OCI-LY3 (cell line): ENCODE measurements around the gene PPP2R2B.

Experiments used
- H2AFZ ChIP-seq: fragments of 200-600, 300-600 bp; shearing (Covaris generic); 2 replicates; pipeline ENCODE4 v1.6.0; 2014; ENCODE audit warnings: antibody characterized with exemption, low read depth, low read length
- H3K27ac ChIP-seq: fragments of 200-600, 300-600 bp; sonication (generic); 2 replicates; pipeline ENCODE4 v1.5.1; 2014; ENCODE audit warnings: mild to moderate bottlenecking, low read length, moderate library complexity, mixed read lengths
- H3K27me3 ChIP-seq: fragments of 200-600, 300-600 bp; sonication (generic); 2 replicates; pipeline ENCODE4 v1.6.1; 2014; ENCODE audit warnings: low read depth, low read length, mixed read lengths
- H3K36me3 ChIP-seq: fragments of 200-600, 300-600 bp; sonication (generic); replicated peaks from 2 replicates; pipeline ENCODE3; 2014; ENCODE audit warnings: low read depth, low read length, mixed read lengths
- H3K4me1 ChIP-seq: fragments of 300-600, 200-600 bp; sonication (generic); 2 replicates; pipeline ENCODE4 v1.6.1; 2014; ENCODE audit warnings: low read length, mixed read lengths
- H3K4me2 ChIP-seq: fragments of 200-600, 300-600 bp; sonication (generic); 2 replicates; pipeline ENCODE4 v1.6.1; 2014; ENCODE audit warnings: low read length, mixed read lengths
- H3K4me3 ChIP-seq: fragments of 300-600, 200-600 bp; sonication (generic); 2 replicates; pipeline ENCODE4 v1.5.1; 2014; ENCODE audit warnings: antibody characterized with exemption, mild to moderate bottlenecking, low read length, moderate library complexity
- H3K79me2 ChIP-seq: fragments of 300-600, 200-600 bp; shearing (Covaris generic); 2 replicates; pipeline ENCODE4 v1.6.1; 2014; ENCODE audit warnings: mild to moderate bottlenecking, low read length, mixed read lengths
- H3K9ac ChIP-seq: fragments of 300-600, 200-600 bp; shearing (Covaris generic); 2 replicates; pipeline ENCODE4 v1.6.0; 2014; ENCODE audit warnings: mild to moderate bottlenecking, low read length, moderate library complexity
- H3K9me3 ChIP-seq: fragments of 200-600, 300-600 bp; shearing (Covaris generic); 2 replicates; pipeline ENCODE4 v1.6.1; 2014; ENCODE audit warnings: low read length, mixed read lengths; ENCODE audit not compliant: insufficient read depth
- H4K20me1 ChIP-seq: fragments of 200-600, 300-600 bp; sonication (generic); 2 replicates; pipeline ENCODE4 v1.6.1; 2016; ENCODE audit warnings: low read length, mixed read lengths; ENCODE audit not compliant: insufficient read depth
- CTCF ChIP-seq: fragments of 200-600, 300-600 bp; sonication (generic); IDR thresholded peaks from 2 replicates; pipeline ENCODE4 v1.5.1; 2014; ENCODE audit warnings: antibody characterized with exemption, low read length, low read depth
- EZH2phosphoT487 ChIP-seq: fragments of 200-600 bp; shearing (Covaris generic); IDR thresholded peaks from 2 replicates; pipeline ENCODE4 v1.6.1; 2018; ENCODE audit warnings: antibody characterized with exemption, mixed run types, low read depth

The PPP2R2B gene

GRCh38 chr5:146778795-146779194, 99.8 kb downstream of the PPP2R2B start:
- H4K20me1 ChIP-seq: no peaks in the 10 kb centered on the region
- TF ChIP-seq EZH2phosphoT487 (no peak), CTCF (no peak)
- H3K36me3 ChIP-seq: no peaks in the 10 kb centered on the region
- no peaks in the 10 kb centered on the region for H3K79me2 ChIP-seq
- H3K4me3 ChIP-seq: no peak overlapping the region
- no peaks in the 10 kb centered on the region for H3K27me3 ChIP-seq
- H2AFZ ChIP-seq: no peak overlapping the region
- no peak overlapping the region for H3K27ac ChIP-seq
- no peaks in the 10 kb centered on the region for H3K9me3 ChIP-seq
- no peak overlapping the region for H3K4me2 ChIP-seq
- no peaks in the 10 kb centered on the region for H3K4me1 ChIP-seq
- no peak overlapping the region for H3K9ac ChIP-seq

- H3K4me3 ChIP-seq: no peak overlapping the region
- H3K79me2 ChIP-seq: no peaks in the 10 kb centered on the region
- no peak overlapping the region for H3K4me2 ChIP-seq
- H3K27me3 ChIP-seq: no peaks in the 10 kb centered on the region
- no peaks in the 10 kb centered on the region for H3K36me3 ChIP-seq
- no peaks in the 10 kb centered on the region for H3K4me1 ChIP-seq
- H3K9ac ChIP-seq: no peak overlapping the region
- H3K27ac ChIP-seq: no peak overlapping the region
- no peak overlapping the region for H2AFZ ChIP-seq
- no peaks in the 10 kb centered on the region for H3K9me3 ChIP-seq
- H4K20me1 ChIP-seq: no peaks in the 10 kb centered on the region
- TF ChIP-seq EZH2phosphoT487 (no peak), CTCF (no peak)
Observed at GRCh38 chr5:146778261-146778660, 100.3 kb downstream of the PPP2R2B start.

- no peak overlapping the region for H3K27ac ChIP-seq
- no peaks in the 10 kb centered on the region for H3K79me2 ChIP-seq
- H3K27me3 ChIP-seq: no peaks in the 10 kb centered on the region
- H4K20me1 ChIP-seq: no peaks in the 10 kb centered on the region
- H3K36me3 ChIP-seq: no peaks in the 10 kb centered on the region
- TF ChIP-seq EZH2phosphoT487 (no peak), CTCF (no peak)
- H3K4me2 ChIP-seq: no peak overlapping the region
- no peaks in the 10 kb centered on the region for H3K9me3 ChIP-seq
- no peak overlapping the region for H2AFZ ChIP-seq
- H3K9ac ChIP-seq: no peak overlapping the region
- no peak overlapping the region for H3K4me3 ChIP-seq
- H3K4me1 ChIP-seq: no peaks in the 10 kb centered on the region
Observed at GRCh38 chr5:146772881-146773466, 105.6 kb downstream of the PPP2R2B start.

- H3K36me3 ChIP-seq: no peaks in the 10 kb centered on the region
- H3K4me2 ChIP-seq: no peak overlapping the region
- no peak overlapping the region for H3K9ac ChIP-seq
- H4K20me1 ChIP-seq: no peaks in the 10 kb centered on the region
- H2AFZ ChIP-seq: no peak overlapping the region
- H3K9me3 ChIP-seq: no peaks in the 10 kb centered on the region
- no peak for TF ChIP-seq EZH2phosphoT487
- no peak for TF ChIP-seq CTCF
- H3K4me3 ChIP-seq: no peak overlapping the region
- no peaks in the 10 kb centered on the region for H3K27me3 ChIP-seq
- no peaks in the 10 kb centered on the region for H3K79me2 ChIP-seq
- H3K4me1 ChIP-seq: no peaks in the 10 kb centered on the region
- no peak overlapping the region for H3K27ac ChIP-seq
Observed at GRCh38 chr5:146770980-146771379, 107.6 kb downstream of the PPP2R2B start.
